Heart left ventricle (tissue), 16 donors: Measurements from ENCODE around the gene MCF2L. TPM values are rescaled to one million over a fixed set of nuclear protein-coding genes. Genes with fewer than 3 reads are reported as not detected.

Experiments used
- ATAC-seq, 4 donors: fragments of 200-7000 bp; cut with Tn5 transposase; one replicate each; pipeline ENCODE4 v1.9.1; 2020 to 2022; ENCODE audit warnings: moderate library complexity in 4 of 4, mild to moderate bottlenecking in 3 of 4, moderate number of reproducible peaks in 1 of 4
- DNase-seq, 5 donors: peaks; one replicate each; pipeline ENCODE4 v3.0.0-alpha.2; 2020
- H3K27ac ChIP-seq, 12 donors: fragments of 200-600 bp; sonication (generic) in 4 of 12; one replicate each; pipeline versions ENCODE4 v1.5.0 to v1.8.0; 2016 to 2022; ENCODE audit warnings: mild to moderate bottlenecking in 2 of 12
- H3K27me3 ChIP-seq, 9 donors: fragments of 200-600 bp; sonication (generic) in 2 of 9; one replicate each; pipeline versions ENCODE4 v1.5.1 to v1.8.0; 2016 to 2022; ENCODE audit warnings: mild to moderate bottlenecking in 3 of 9
- H3K36me3 ChIP-seq, 9 donors: fragments of 200-600 bp; sonication (generic) in 2 of 9; one replicate each; pipeline versions ENCODE4 v1.5.0 to v1.8.0; 2018 to 2022; ENCODE audit warnings: mild to moderate bottlenecking in 2 of 9
- H3K4me1 ChIP-seq, 12 donors: fragments of 200-600 bp; sonication (generic) in 4 of 12; one replicate each; pipeline versions ENCODE4 v1.5.0 to v1.8.0; 2016 to 2022; ENCODE audit warnings: mild to moderate bottlenecking in 3 of 12
- H3K4me3 ChIP-seq, 12 donors: fragments of 200-600 bp; sonication (generic) in 4 of 12; one replicate each; pipeline versions ENCODE4 v1.5.0 to v1.8.0; 2017 to 2022; ENCODE audit warnings: mild to moderate bottlenecking in 9 of 12, moderate library complexity in 4 of 12
- H3K9me3 ChIP-seq, 12 donors: fragments of 200-600 bp; sonication (generic) in 4 of 12; one replicate each; pipeline versions ENCODE4 v1.5.0 to v1.8.0; 2016 to 2022; ENCODE audit warnings: mild to moderate bottlenecking in 1 of 12
- POLR2A ChIP-seq, 2 donors: fragments of 450-650 bp; IDR thresholded peaks; one replicate each; pipeline ENCODE4 v1.6.1; 2017; ENCODE audit warnings: antibody characterized with exemption in 2 of 2, mild to moderate bottlenecking in 2 of 2, moderate library complexity in 2 of 2
- WGBS, 4 donors: extraction: QIAGEN DNeasy Blood & Tissue Kit in 2 of 4; methylation state at CpG; one replicate each; pipeline versions ENCODE4 v1.1.5 to v1.1.7; 2013 to 2018; 5-methylcytosine and 5-hydroxymethylcytosine counted together
- intact Hi-C, 10 donors: fragments of 100-400 bp; cut with DNase I; formaldehyde crosslinking; loops; one replicate each; pipeline versions ENCODE4 v1.11.1 to v1.14.2; 2022
- polyA plus RNA-seq, 2 donors: library from polyadenylated mRNA; stranded (reverse); fragments of 200-250 nt; gene quantifications; one replicate each; pipeline ENCODE4 v1.2.3, GENCODE V29; 2013
- total RNA-seq, 9 donors: library from RNA; depleted of rRNA in 2 of 9; stranded (reverse); fragments of >200 nt in 2 of 9; fragmentation: NEBNext Ultra II Directional in 3 of 9; extraction: Animal tissue kit (Norgen Biotek cat#: 25700) in 3 of 9; gene quantifications; one replicate each; pipeline versions ENCODE4 v1.1.0 to v1.2.4, GENCODE V29; 2016 to 2023
- TF ChIP-seq, protein P1 (sequence below), 12 donors: fragments of 200-600 bp; sonication (generic) in 4 of 12; IDR thresholded peaks; one replicate each; pipeline versions ENCODE4 v1.5.0 to v1.8.0; 2018 to 2022; ENCODE audit warnings: antibody characterized with exemption in 12 of 12, mild to moderate bottlenecking in 5 of 12
- donor health status: ischemic (EF 13 %, LVEDD 7.1; RV severe dilation, severe dysfunction).
- donor health status: healthy with polysubstance abuse.
- donor health status: DM: no; HTN: yes; CAD: no.
- donor health status: DM: no; HTN: no; CAD: no.
- donor health status: ischemic (EF 25% LVEDD 6.9; RV normal size, moderate dysfunction).
- donor health status: ischemic (EF 25% LVEDD 5.7; RV mildly dilated, moderate dysfunction).
- donor health status: healthy.
- donor health status: DM: yes; HTN: yes; CAD: no.
- donor health status: ischemic (EF 35%, LVEDD 5.7; RV mildly dilated, moderate dysfunction).
- donor health status: nonischemic (EF 11% LVEDD 7.7; RV severe dilation, severe dysfunction).
- donor health status: DM: yes; HTN: yes; CAD: no.
- donor health status: PGD.
- donor health status: ischemic (EF 29% LVEDD 5.4; RV normal size, mild dysfunction).
- donor health status: nonischemic (EF 23%, LVEDD 6.1; RV moderate dilation, normal function).

MCF2L gene
- total and polyA plus RNA-seq, 11 donors: 26.0 to 61.0 (median 42.7) TPM

DNA sequence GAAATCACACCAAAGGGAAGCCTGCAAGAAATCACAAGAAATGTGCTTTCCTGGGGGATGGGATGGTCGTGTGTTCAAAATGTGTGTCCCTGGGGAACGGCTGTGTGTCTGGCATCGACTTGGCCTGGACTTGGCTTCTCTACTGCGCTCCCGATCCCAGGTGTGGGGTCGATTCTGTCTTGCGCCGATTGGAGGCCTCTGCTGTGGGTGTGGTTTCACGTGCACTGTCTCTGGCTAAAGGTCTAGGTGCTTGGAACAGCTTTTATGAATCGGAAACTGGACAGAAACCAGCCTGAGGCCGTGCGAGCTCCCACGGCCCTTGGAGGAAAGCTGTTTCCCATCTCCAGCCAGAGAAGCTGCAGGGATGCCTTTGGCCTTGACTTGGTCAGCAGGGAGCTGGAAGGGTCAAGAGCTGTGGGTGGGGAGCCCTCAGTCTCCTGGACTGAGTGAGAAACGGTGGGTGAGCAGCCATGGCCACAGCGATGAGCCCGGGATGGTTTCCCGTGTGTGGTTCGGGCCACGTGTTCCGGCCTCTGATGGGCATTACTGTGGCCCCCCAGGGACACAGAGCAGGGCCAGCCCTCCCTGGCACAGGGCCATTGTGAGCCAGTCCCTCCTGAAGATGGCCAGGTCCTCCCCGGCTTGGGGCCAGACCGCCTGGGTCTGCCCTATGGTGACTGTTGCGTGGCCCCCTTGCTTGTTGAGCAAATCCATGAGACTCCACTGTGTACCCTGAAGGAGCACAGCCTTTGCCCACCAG lies 29.7 kb downstream of the MCF2L start:
- H3K4me1 ChIP-seq: peaks cover 11 to 78% (median 43%) of the 10 kb centered on the region in 12 donors
- DNase-seq (no peak), ATAC-seq (peak in 1 of 4 donors; percentile 6)
- peak overlapping the region in 2 of 12 donors; percentile 13 to 24 for H3K27ac ChIP-seq
- peaks cover 0 to 6% (median 0%) of the 10 kb centered on the region in 9 donors for H3K36me3 ChIP-seq
- no peak overlapping the region for H3K4me3 ChIP-seq
- intact Hi-C loops: no loop called here
- peaks cover 0 to 13% (median 0%) of the 10 kb centered on the region in 9 donors for H3K27me3 ChIP-seq
- H3K9me3 ChIP-seq: no peaks in the 10 kb centered on the region
- TF ChIP-seq POLR2A (IDR thresholded peaks at IDR 0.05): no peak
- TF ChIP-seq, protein P1, sequence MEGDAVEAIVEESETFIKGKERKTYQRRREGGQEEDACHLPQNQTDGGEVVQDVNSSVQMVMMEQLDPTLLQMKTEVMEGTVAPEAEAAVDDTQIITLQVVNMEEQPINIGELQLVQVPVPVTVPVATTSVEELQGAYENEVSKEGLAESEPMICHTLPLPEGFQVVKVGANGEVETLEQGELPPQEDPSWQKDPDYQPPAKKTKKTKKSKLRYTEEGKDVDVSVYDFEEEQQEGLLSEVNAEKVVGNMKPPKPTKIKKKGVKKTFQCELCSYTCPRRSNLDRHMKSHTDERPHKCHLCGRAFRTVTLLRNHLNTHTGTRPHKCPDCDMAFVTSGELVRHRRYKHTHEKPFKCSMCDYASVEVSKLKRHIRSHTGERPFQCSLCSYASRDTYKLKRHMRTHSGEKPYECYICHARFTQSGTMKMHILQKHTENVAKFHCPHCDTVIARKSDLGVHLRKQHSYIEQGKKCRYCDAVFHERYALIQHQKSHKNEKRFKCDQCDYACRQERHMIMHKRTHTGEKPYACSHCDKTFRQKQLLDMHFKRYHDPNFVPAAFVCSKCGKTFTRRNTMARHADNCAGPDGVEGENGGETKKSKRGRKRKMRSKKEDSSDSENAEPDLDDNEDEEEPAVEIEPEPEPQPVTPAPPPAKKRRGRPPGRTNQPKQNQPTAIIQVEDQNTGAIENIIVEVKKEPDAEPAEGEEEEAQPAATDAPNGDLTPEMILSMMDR (IDR thresholded peaks at IDR 0.05): no peak
- WGBS, 4 donors: 64 to 72% (median 67%) methylated on average over 15 to 23 of the region's 23 CpGs

DNA sequence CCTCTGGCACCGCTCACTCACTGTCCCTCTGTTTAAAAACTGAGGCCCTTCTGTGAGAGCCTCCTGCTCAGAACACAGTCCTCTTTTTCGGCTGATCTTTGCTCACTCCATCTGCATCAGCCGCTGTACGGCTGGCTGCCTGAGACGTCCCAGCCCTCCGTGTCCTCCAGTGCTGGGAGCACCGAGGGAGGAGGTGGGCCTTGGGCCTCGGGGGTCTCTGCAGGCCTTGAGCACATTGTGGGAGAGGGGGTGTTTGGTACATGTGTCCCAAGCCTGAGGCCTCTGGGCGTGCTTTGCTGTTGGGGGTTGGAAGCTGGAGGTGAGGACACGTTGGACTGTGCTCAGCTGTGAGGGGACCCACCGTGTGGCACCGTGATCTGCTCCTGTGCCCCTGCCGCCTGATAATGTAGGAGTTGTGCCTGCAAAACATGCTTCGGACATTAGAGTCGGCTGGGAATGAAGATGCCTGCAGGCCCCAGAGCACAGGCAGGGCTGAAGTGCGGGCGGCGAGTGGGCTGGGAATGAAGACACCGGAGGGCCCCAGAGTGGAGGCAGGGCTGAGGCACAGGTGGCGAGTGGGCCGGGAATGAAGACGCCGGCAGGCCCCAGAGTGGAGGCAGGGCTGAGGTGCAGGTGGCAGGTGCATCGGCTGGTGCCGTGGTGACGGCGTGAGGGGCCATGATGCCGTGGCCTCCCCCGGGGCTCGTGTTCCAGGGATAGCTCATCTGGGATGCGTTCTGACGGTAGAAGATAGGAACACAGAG lies 30.6 kb downstream of the MCF2L start:
- 85 to 90% (median 86%) methylated on average over 32 of the region's 32 CpGs for WGBS, 4 donors
- H3K27ac ChIP-seq: no peak overlapping the region
- TF ChIP-seq, protein P1 (IDR thresholded peaks at IDR 0.05): no peak
- TF ChIP-seq POLR2A (IDR thresholded peaks at IDR 0.05): no peak
- H3K4me3 ChIP-seq: no peak overlapping the region
- H3K9me3 ChIP-seq: no peaks in the 10 kb centered on the region
- peaks cover 0 to 6% (median 0%) of the 10 kb centered on the region in 9 donors for H3K36me3 ChIP-seq
- DNase-seq (no peak), ATAC-seq (no peak)
- H3K27me3 ChIP-seq: peaks cover 0 to 13% (median 0%) of the 10 kb centered on the region in 9 donors
- intact Hi-C loops: loop anchor here in 1 of 10 donors (10.0 kb wide), 1 partner anchor 55 kb away; no protein-coding TSS in a partner anchor
- peaks cover 11 to 71% (median 40%) of the 10 kb centered on the region in 12 donors for H3K4me1 ChIP-seq

DNA sequence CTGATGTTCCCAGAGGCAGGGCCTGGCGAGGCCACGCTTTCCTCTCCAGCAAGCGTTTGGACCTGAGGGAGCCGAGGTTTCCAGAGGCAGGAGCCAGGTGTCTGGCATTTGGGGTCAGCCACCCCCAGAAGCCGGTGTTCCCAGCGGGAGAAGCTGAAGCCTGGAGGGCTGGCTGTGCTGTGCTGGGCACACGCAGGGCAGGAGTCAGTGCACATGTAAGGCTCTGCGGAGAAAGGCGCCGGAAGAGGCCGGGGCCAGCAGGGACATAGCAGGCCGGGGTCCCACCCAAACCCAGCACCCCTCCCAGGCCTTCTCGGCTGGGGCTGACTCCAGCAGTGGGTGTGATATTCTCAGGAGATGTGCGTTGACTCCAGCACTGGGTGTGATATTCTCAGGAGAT lies 31.6 kb downstream of the MCF2L start:
- 48 to 78% (median 74%) methylated on average over 6 to 14 of the region's 14 CpGs for WGBS, 4 donors
- Histone ChIP-seq H3K27me3 (peaks cover 0 to 13% (median 0%) of the 10 kb centered on the region in 9 donors), H3K36me3 (peaks cover 0 to 11% (median 0%) of the 10 kb centered on the region in 9 donors), H3K4me1 (peaks cover 11 to 61% (median 40%) of the 10 kb centered on the region in 12 donors), H3K4me3 (peak overlapping the region in 1 of 12 donors; percentile 27), H3K9me3 (no peaks in the 10 kb centered on the region), H3K27ac (peak overlapping the region in 2 of 12 donors; percentile 10 to 61)
- no peak for DNase-seq
- intact Hi-C loops: loop anchor here in 1 of 10 donors (10.0 kb wide), 1 partner anchor 56 kb away; no protein-coding TSS in a partner anchor
- ATAC-seq: no peak
- TF ChIP-seq, protein P1 (IDR thresholded peaks at IDR 0.05): no peak
- TF ChIP-seq POLR2A (IDR thresholded peaks at IDR 0.05): no peak
